Epithelial cell of esophagus (primary cell): ENCODE data around the gene HHIP.
"Not testable (repeated sequence)": the region's sequence is repeated elsewhere in the genome, so short reads cannot be mapped to it uniquely, and the experiment has no call there.

ENCODE experiments used
- DNase-seq: peaks from one replicate; pipeline ENCODE4 v3.0.0; 2010; ENCODE audit warnings: low read depth
- H3K4me3 ChIP-seq: 2 replicates; pipeline ENCODE4 v1.5.1; 2011; ENCODE audit warnings: mild to moderate bottlenecking, low read length, control low read depth
- TF ChIP-seq, protein P1 (sequence below): IDR thresholded peaks from 2 replicates; pipeline ENCODE4 v1.5.1; 2011; ENCODE audit warnings: low read depth, mild to moderate bottlenecking, low read length, control low read depth, inconsistent platforms; ENCODE audit not compliant: insufficient read depth; ENCODE audit errors: missing control alignments

Gene HHIP

DNA sequence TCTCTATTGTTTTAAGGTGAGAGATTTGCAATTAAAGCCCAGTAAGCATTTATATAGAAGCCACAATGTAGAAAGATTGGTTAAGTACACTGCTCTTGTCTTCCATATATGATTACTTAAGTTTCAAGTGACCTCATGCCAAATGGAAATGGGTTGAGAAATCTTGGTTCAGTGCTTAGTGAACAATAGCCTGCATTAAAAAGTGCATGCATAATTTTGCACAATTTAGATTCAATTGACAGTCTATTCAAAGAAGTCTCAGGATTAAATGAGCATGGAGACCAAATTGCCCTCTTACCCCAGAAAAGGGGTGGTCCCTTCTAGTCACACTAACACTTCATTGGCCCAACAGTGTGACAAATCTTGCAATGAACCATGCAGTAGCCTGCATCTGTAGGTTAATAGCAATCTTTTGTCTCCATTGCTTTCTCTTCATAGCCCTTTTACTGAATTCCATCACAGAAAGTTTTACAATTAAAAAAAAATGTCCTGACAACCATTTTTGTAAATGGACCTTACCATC lies 93.6 kb downstream of the HHIP start:
- no peak overlapping the region for H3K4me3 ChIP-seq
- TF ChIP-seq, protein P1, sequence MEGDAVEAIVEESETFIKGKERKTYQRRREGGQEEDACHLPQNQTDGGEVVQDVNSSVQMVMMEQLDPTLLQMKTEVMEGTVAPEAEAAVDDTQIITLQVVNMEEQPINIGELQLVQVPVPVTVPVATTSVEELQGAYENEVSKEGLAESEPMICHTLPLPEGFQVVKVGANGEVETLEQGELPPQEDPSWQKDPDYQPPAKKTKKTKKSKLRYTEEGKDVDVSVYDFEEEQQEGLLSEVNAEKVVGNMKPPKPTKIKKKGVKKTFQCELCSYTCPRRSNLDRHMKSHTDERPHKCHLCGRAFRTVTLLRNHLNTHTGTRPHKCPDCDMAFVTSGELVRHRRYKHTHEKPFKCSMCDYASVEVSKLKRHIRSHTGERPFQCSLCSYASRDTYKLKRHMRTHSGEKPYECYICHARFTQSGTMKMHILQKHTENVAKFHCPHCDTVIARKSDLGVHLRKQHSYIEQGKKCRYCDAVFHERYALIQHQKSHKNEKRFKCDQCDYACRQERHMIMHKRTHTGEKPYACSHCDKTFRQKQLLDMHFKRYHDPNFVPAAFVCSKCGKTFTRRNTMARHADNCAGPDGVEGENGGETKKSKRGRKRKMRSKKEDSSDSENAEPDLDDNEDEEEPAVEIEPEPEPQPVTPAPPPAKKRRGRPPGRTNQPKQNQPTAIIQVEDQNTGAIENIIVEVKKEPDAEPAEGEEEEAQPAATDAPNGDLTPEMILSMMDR = no peak
- peak; percentile 22 for DNase-seq

DNA sequence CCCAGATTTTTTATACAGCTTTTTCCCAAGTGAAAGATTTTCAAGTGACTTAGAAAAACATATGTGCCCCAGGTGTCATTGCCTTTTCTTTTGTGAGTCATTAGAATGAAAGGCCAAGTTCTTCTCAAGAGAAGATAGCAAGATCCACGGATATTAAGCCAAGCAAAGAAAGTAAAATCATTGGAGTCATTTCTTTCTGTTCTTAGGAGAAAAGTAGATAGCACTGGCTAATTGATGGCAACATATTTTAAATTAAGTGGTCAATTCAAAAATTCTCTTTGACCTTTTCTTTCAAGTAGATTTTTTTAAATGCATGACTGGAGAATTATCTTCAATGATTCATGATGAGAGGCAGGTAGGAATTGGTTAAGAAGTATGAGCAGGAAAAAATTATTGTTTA lies 94.4 kb downstream of the HHIP start:
- TF ChIP-seq, protein P1 = no peak
- DNase-seq = peak; percentile 9

DNA sequence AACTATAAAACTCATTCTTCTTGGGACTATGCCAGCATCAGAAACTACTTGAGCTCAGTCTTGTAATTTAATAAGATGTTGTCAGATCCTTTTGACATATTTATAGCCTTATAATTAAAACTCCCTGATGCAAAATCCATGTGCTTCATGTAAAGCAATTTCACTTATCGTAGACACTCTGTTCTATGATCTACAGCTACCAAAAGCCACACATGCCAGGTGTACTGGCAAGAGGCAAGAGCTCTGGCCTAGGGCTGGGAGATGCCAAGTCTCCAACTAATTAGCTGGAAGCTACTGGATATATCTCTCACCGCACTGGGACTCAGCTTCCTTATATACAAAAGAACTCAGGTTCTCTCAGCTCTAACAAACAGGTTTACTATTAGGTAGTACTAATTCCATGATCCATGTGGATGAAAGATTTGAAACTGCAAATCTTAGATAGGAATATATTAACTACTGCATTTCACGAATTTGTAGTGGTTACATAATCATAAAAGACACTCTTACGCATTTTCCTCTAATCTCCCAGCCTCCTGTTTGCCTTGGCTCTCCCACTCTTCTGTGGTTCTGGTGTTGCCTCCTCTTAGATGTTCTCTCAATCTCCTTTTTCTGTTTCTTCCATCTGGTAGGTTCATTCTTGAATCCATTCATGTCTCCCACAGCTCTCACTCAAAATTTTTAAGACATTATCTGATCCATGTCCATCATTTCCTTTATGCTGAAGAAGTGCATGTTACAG lies 103.0 kb downstream of the HHIP start:
- no peak overlapping the region for H3K4me3 ChIP-seq
- TF ChIP-seq, protein P1 = no peak
- DNase-seq = no peak

More for the DNA sequence above, 94.4 kb downstream of the HHIP start:
- no peak overlapping the region for H3K4me3 ChIP-seq

DNA sequence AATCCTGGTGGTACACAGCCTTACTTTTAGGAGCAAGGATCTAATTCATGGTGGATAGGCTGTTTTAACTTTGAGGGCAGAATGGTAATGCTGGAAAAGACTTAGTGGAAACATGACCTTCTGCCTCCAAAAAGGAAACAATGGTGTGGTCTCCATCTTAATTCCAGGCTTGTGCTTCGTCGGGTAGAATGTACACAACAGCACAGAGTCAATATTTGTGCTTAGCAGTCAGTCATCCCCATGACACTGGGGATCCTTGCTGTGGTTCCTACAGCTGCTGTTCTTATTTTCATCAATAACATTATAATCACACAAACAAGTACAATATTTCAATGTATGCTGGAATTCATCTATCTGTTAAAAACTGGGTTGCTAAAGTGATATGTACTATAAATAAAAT lies 104.4 kb downstream of the HHIP start:
- TF ChIP-seq, protein P1 = no peak
- DNase-seq = no peak
- no peak overlapping the region for H3K4me3 ChIP-seq

DNA sequence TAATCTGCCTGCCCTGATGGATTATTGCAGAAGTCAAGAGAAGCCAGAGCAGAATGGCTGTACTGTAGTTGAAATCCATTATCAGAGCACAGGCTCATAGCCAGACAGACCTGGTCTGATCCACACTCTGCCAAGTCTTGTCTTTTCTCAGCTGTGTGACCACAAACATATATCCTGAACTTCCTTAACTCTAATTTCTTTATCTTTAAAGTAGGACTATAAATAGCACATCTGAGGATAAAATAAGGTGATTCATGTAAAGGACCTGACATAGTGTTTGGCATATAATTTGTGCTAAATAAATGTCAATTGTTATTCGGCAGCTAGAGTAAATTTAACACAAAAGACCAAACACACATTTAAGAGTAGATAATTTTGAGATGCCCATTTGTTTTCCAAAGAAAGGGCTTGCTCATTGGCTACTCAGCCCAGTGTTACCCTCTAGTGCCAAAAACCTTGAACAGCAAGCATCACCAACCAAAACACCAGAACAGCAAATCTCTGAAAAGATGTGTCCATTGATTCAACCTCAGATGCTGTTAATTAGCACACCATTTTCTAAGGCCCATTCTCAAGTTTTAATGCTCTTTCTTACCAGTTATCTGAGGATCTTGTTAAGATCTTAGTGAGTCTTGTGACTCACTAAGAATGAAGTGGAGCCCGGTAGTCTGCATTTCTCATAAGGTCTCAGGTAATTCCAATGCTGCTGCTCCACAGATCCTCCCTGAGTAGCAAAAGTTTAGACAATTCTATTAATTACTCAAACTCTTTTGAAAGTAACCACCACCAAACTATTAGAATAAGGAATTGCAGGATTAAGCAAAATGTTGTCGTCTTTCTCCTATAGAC lies 108.8 kb downstream of the HHIP start:
- TF ChIP-seq, protein P1 = peak; percentile 77
- H3K4me3 ChIP-seq = no peak overlapping the region
- DNase-seq = peak; percentile 55

DNA sequence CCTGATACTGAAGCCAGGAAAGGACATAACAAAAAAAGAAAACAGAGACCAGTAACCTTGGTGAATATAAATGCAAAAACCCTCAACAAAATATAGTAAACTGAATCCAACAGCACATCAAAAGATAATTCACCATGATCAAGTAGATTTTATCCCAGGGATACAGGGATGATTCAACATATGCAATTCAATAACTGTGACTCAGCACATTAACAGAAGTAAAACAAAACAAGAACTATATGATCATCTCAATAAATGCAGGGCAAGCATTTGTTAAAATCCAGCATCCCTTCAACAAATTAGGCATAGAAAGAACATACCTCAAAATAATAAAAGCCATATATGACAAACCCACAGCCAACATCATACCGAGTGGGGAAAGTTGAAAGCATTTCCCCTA lies 112.0 kb downstream of the HHIP start:
- TF ChIP-seq, protein P1 = no peak
- peak; percentile 42 for DNase-seq
- H3K4me3 ChIP-seq = no peak overlapping the region

DNA sequence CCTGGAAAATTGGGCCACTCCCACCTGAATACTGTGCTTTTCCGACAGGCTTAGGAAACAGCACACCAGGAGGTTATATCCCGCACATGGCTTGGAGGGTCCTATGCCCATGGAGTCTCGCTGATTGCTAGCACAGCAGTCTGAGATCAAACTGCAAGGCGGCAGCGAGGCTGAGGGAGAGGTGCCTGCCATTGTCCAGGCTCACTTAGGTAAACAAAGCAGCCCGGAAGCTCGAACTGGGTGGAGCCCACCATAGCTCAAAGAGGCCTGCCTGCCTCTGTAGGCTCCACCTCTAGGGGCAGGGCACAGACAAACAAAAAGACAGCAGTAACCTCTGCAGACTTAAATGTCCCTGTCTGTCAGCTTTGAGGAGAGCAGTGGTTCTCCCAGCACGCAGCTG lies 122.9 kb downstream of the HHIP start:
- H3K4me3 ChIP-seq, DNase-seq: not testable (repeated sequence)
